Measurements from ENCODE around the gene DKK3. TPM values are rescaled to one million over a fixed set of nuclear protein-coding genes. Genes with fewer than 3 reads are reported as not detected.

DKK3 gene
- total RNA-seq, 1 experiment from 2014 or later: 156 TPM

- DNase-seq: no peak
Measured at GRCh38 chr11:11956006-11956405, 52.4 kb downstream of the DKK3 start.

GRCh38 chr11:11952036-11952435 lies 56.4 kb downstream of the DKK3 start:
- no peak for DNase-seq
- Histone ChIP-seq H3K27me3 (replicated peaks; ENCODE audit: control insufficient read depth, insufficient read depth, low read length) (no peaks in the 10 kb centered on the region), H3K36me3 (ENCODE audit: control insufficient read depth, insufficient read depth, low read length) (peaks cover 1% of the 10 kb centered on the region; the same call in 1 of the 2 replicates), H3K4me1 (no peaks in the 10 kb centered on the region), H3K4me3 (ENCODE audit: low read depth, low read length) (no peak overlapping the region), H3K9me3 (no peaks in the 10 kb centered on the region)
- Mint-ChIP-seq H3K27me3 (ENCODE audit: insufficient read depth, unreplicated experiment) (no peaks in the 10 kb centered on the region), H3K27ac (ENCODE audit: unreplicated experiment) (no peak overlapping the region), H3K4me3 (ENCODE audit: unreplicated experiment) (no peak overlapping the region), H3K36me3 (ENCODE audit: insufficient read depth, unreplicated experiment) (peaks cover 64% of the 10 kb centered on the region), H3K4me1 (ENCODE audit: low read depth, unreplicated experiment) (peaks cover 7% of the 10 kb centered on the region), H3K9me3 (ENCODE audit: unreplicated experiment) (no peaks in the 10 kb centered on the region)
- intact Hi-C loops (cut with micrococcal nuclease; ENCODE audit: unreplicated experiment): no loop called here
- ChIA-PET POLR2A (no interaction called here), CTCF (no interaction called here)
- TF ChIP-seq CTCF (IDR thresholded peaks at IDR 0.05; ENCODE audit: insufficient read depth in 1 of 2, low read depth in 1 of 2, low read length in 1 of 2, severe bottlenecking in 1 of 2, unreplicated experiment in 1 of 2): no peak
- no TSS peak for BruUV-seq (replicated peaks)

More at GRCh38 chr11:11956006-11956405, 52.4 kb downstream of the DKK3 start:
- H3K4me3 ChIP-seq (ENCODE audit: low read depth, low read length): no peak overlapping the region
- ChIA-PET CTCF (no interaction called here), POLR2A (no interaction called here)
- Mint-ChIP-seq H3K9me3 (ENCODE audit: unreplicated experiment) (no peaks in the 10 kb centered on the region), H3K27ac (ENCODE audit: unreplicated experiment) (no peak overlapping the region), H3K4me1 (ENCODE audit: low read depth, unreplicated experiment) (no peaks in the 10 kb centered on the region), H3K4me3 (ENCODE audit: unreplicated experiment) (no peak overlapping the region), H3K27me3 (ENCODE audit: insufficient read depth, unreplicated experiment) (no peaks in the 10 kb centered on the region), H3K36me3 (ENCODE audit: insufficient read depth, unreplicated experiment) (peaks cover 62% of the 10 kb centered on the region)
- H3K36me3 ChIP-seq (ENCODE audit: control insufficient read depth, insufficient read depth, low read length): peaks cover 1% of the 10 kb centered on the region; the same call in 1 of the 2 replicates
- no TSS peak for BruUV-seq (replicated peaks)
- no peaks in the 10 kb centered on the region for H3K9me3 ChIP-seq
- no peaks in the 10 kb centered on the region for H3K4me1 ChIP-seq
- intact Hi-C loops (cut with micrococcal nuclease; ENCODE audit: unreplicated experiment): no loop called here
- no peaks in the 10 kb centered on the region for H3K27me3 ChIP-seq (replicated peaks; ENCODE audit: control insufficient read depth, insufficient read depth, low read length)
- no peak for TF ChIP-seq CTCF (IDR thresholded peaks at IDR 0.05; ENCODE audit: insufficient read depth in 1 of 2, low read depth in 1 of 2, low read length in 1 of 2, severe bottlenecking in 1 of 2, unreplicated experiment in 1 of 2)

GRCh38 chr11:11949482-11949881 lies 58.9 kb downstream of the DKK3 start:
- no peak for TF ChIP-seq CTCF (IDR thresholded peaks at IDR 0.05; ENCODE audit: insufficient read depth in 1 of 2, low read depth in 1 of 2, low read length in 1 of 2, severe bottlenecking in 1 of 2, unreplicated experiment in 1 of 2)
- peaks cover 1% of the 10 kb centered on the region; the same call in 1 of the 2 replicates for H3K36me3 ChIP-seq (ENCODE audit: control insufficient read depth, insufficient read depth, low read length)
- intact Hi-C loops (cut with micrococcal nuclease; ENCODE audit: unreplicated experiment): no loop called here
- Mint-ChIP-seq H3K27ac (ENCODE audit: unreplicated experiment) (no peak overlapping the region), H3K36me3 (ENCODE audit: insufficient read depth, unreplicated experiment) (peaks cover 68% of the 10 kb centered on the region), H3K27me3 (ENCODE audit: insufficient read depth, unreplicated experiment) (no peaks in the 10 kb centered on the region), H3K9me3 (ENCODE audit: unreplicated experiment) (no peaks in the 10 kb centered on the region), H3K4me1 (ENCODE audit: low read depth, unreplicated experiment) (peaks cover 7% of the 10 kb centered on the region), H3K4me3 (ENCODE audit: unreplicated experiment) (no peak overlapping the region)
- H3K4me3 ChIP-seq (ENCODE audit: low read depth, low read length): no peak overlapping the region
- H3K9me3 ChIP-seq: no peaks in the 10 kb centered on the region
- no peak for DNase-seq
- POLR2A ChIA-PET: no interaction called here
- H3K4me1 ChIP-seq: no peaks in the 10 kb centered on the region
- BruUV-seq (replicated peaks): no TSS peak
- CTCF ChIA-PET: no interaction called here
- no peaks in the 10 kb centered on the region for H3K27me3 ChIP-seq (replicated peaks; ENCODE audit: control insufficient read depth, insufficient read depth, low read length)
